CD14-positive monocyte (primary cell): ENCODE measurements around the gene CFAP92. TPM values are rescaled to one million over a fixed set of nuclear protein-coding genes. Genes with fewer than 3 reads are reported as not detected.
A peak's percentile ranks its signal among the peaks of the same experiment; 100 is the strongest.

Experiments used
- DNase-seq, 3 donors: peaks; one replicate each; pipeline ENCODE4 v3.0.0-alpha.2; 2011 to 2022
- H2AFZ ChIP-seq: 2 replicates; pipeline ENCODE4 v1.6.0; 2012; ENCODE audit warnings: mild to moderate bottlenecking, low read depth, low read length, inconsistent platforms; ENCODE audit not compliant: insufficient read depth, poor library complexity, severe bottlenecking
- H3K27ac ChIP-seq, 2 donors: 1 replicate in 1 of 2; 2 replicates in 1 of 2; pipeline ENCODE4 v1.5.1; 2012 to 2013; ENCODE audit warnings: low read length in 2 of 2, control low read depth in 1 of 2, inconsistent platforms in 1 of 2, low read depth in 1 of 2, mild to moderate bottlenecking in 1 of 2
- H3K27me3 ChIP-seq, 2 donors: one replicate each; pipeline versions ENCODE4 v1.6.0 to v1.6.1; 2011 to 2013; ENCODE audit warnings: low read length in 2 of 2; ENCODE audit not compliant: control insufficient read depth in 2 of 2, insufficient read depth in 2 of 2
- H3K36me3 ChIP-seq, 2 donors: replicated peaks in 1 of 2; 1 replicate in 1 of 2; 2 replicates in 1 of 2; pipeline versions ENCODE4 v1.5.1 to v1.6.1; 2012 to 2013; ENCODE audit warnings: low read length in 2 of 2, control low read depth in 1 of 2, inconsistent platforms in 1 of 2, mild to moderate bottlenecking in 1 of 2; ENCODE audit not compliant: insufficient read depth in 2 of 2, control insufficient read depth in 1 of 2
- H3K4me1 ChIP-seq, 2 donors: 1 replicate in 1 of 2; 2 replicates in 1 of 2; pipeline versions ENCODE4 v1.5.1 to v1.6.1; 2012 to 2013; ENCODE audit warnings: low read length in 2 of 2, control low read depth in 1 of 2, inconsistent platforms in 1 of 2, mild to moderate bottlenecking in 1 of 2, moderate library complexity in 1 of 2; ENCODE audit not compliant: insufficient read depth in 2 of 2, control insufficient read depth in 1 of 2
- H3K4me2 ChIP-seq: replicated peaks from 2 replicates; pipeline ENCODE3; 2012; ENCODE audit warnings: low read length, moderate library complexity, mild to moderate bottlenecking; ENCODE audit not compliant: poor library complexity, severe bottlenecking; ENCODE audit errors: extremely low read depth
- H3K4me3 ChIP-seq, 3 experiments: fragments of 200-600 bp in 1 of 3; sonication (generic) in 1 of 3; replicated peaks in 1 of 3; 1 replicate in 2 of 3; 2 replicates in 1 of 3; pipeline ENCODE4 v1.5.1; 2011 to 2013; ENCODE audit warnings: low read length in 3 of 3, mild to moderate bottlenecking in 3 of 3, control low read depth in 2 of 3, low read depth in 2 of 3, inconsistent platforms in 1 of 3, moderate library complexity in 1 of 3
- H3K79me2 ChIP-seq: 2 replicates; pipeline ENCODE4 v1.6.0; 2012; ENCODE audit warnings: mild to moderate bottlenecking, control low read depth, inconsistent platforms, low read length, moderate library complexity; ENCODE audit not compliant: insufficient read depth
- H3K9ac ChIP-seq: 2 replicates; pipeline ENCODE4 v1.6.0; 2017; ENCODE audit warnings: low read length, mild to moderate bottlenecking; ENCODE audit not compliant: insufficient read depth, poor library complexity, severe bottlenecking
- H3K9me3 ChIP-seq, 2 donors: replicated peaks in 1 of 2; 1 replicate in 1 of 2; 2 replicates in 1 of 2; pipeline versions ENCODE4 v1.5.1 to v1.6.1; 2012 to 2013; ENCODE audit warnings: low read length in 2 of 2, control low read depth in 1 of 2; ENCODE audit not compliant: control insufficient read depth in 1 of 2, insufficient read depth in 1 of 2
- H4K20me1 ChIP-seq: 2 replicates; pipeline ENCODE4 v1.6.0; 2012; ENCODE audit warnings: mild to moderate bottlenecking, low read length, control low read depth, moderate library complexity; ENCODE audit not compliant: insufficient read depth
- H3K27ac Mint-ChIP-seq, 7 donors: one replicate each; pipeline ENCODE4 v1.8.0; 2020; ENCODE audit warnings: mild to moderate bottlenecking in 7 of 7, mixed read lengths in 7 of 7, moderate library complexity in 6 of 7, inconsistent platforms in 2 of 7
- H3K27me3 Mint-ChIP-seq, 3 donors: one replicate each; pipeline ENCODE4 v1.8.0; 2021 to 2022; ENCODE audit warnings: low read depth in 3 of 3, mild to moderate bottlenecking in 3 of 3, mixed read lengths in 3 of 3, moderate library complexity in 3 of 3, inconsistent platforms in 1 of 3
- H3K36me3 Mint-ChIP-seq, 2 donors: one replicate each; pipeline ENCODE4 v1.8.0; 2020; ENCODE audit warnings: mixed read lengths in 2 of 2, inconsistent platforms in 1 of 2, mild to moderate bottlenecking in 1 of 2
- H3K4me1 Mint-ChIP-seq: one replicate; pipeline ENCODE4 v1.8.0; 2020; ENCODE audit warnings: mild to moderate bottlenecking, mixed read lengths
- H3K4me3 Mint-ChIP-seq, 2 donors: one replicate each; pipeline ENCODE4 v1.8.0; 2020; ENCODE audit warnings: mild to moderate bottlenecking in 2 of 2, mixed read lengths in 2 of 2, moderate library complexity in 1 of 2
- H3K9me3 Mint-ChIP-seq, 7 donors: one replicate each; pipeline ENCODE4 v1.8.0; 2020 to 2022; ENCODE audit warnings: mixed read lengths in 7 of 7, mild to moderate bottlenecking in 6 of 7, moderate library complexity in 6 of 7, inconsistent platforms in 2 of 7
- CTCF ChIP-seq: fragments of 200-600 bp; IDR thresholded peaks from one replicate; pipeline ENCODE4 v1.8.0; 2022; ENCODE audit warnings: antibody characterized with exemption, mild to moderate bottlenecking
- WGBS: methylation state at CpG from one replicate; pipeline ENCODE4 v1.1.5; 2013; ENCODE audit warnings: missing lambda C conversion rate; ENCODE audit not compliant: insufficient coverage; 5-methylcytosine and 5-hydroxymethylcytosine counted together
- intact Hi-C, 2 donors: fragments of 100-400 bp; cut with micrococcal nuclease; formaldehyde crosslinking; loops; one replicate each; pipeline versions ENCODE4 v1.15.0 to v1.15.1; 2023
- polyA plus RNA-seq, 3 donors: library from polyadenylated mRNA; depleted of rRNA in 1 of 3; unstranded in 2 of 3; stranded (reverse) in 1 of 3; fragments of 300-500 nt in 2 of 3; fragments of >200 nt in 1 of 3; fragmentation: Illumina TruSeq in 2 of 3; gene quantifications; 1 replicate in 2 of 3; 2 replicates in 1 of 3; pipeline ENCODE4 v1.2.3, GENCODE V29; 2012 to 2021

Gene CFAP92
- polyA plus RNA-seq, 3 donors: 0.12 to 0.50 (median 0.19) TPM

- peaks cover 2 to 10% (median 3%) of the 10 kb centered on the region in 3 donors for H3K27me3 Mint-ChIP-seq
- no peaks in the 10 kb centered on the region for H3K9me3 Mint-ChIP-seq
- H3K4me1 Mint-ChIP-seq: peaks cover 4% of the 10 kb centered on the region
- TF ChIP-seq CTCF: no peak
- Histone ChIP-seq H3K79me2 (no peaks in the 10 kb centered on the region), H3K27me3 (no peaks in the 10 kb centered on the region), H2AFZ (no peak overlapping the region), H3K36me3 (no peaks in the 10 kb centered on the region), H3K9me3 (no peaks in the 10 kb centered on the region), H3K4me1 (peaks cover 0 to under 1% of the 10 kb centered on the region in 2 donors), H3K4me2 (no peak overlapping the region), H3K27ac (no peak overlapping the region), H3K4me3 (no peak overlapping the region), H4K20me1 (no peaks in the 10 kb centered on the region), H3K9ac (no peak overlapping the region)
- DNase-seq: no peak
- intact Hi-C loops: no loop called here
- peak overlapping the region in 1 of 7 donors; percentile 15 for H3K27ac Mint-ChIP-seq
- H3K36me3 Mint-ChIP-seq: no peaks in the 10 kb centered on the region
- no peak overlapping the region for H3K4me3 Mint-ChIP-seq
- WGBS: 89% methylated on average over 4 of the region's 9 CpGs
Observed at GRCh38 chr3:128965280-128965679, 28.6 kb downstream of the CFAP92 start.

- H3K9ac ChIP-seq: no peak overlapping the region
- H3K4me1 ChIP-seq: no peaks in the 10 kb centered on the region
- peaks cover 0 to 4% of the 10 kb centered on the region in 2 donors for H3K9me3 ChIP-seq
- H3K4me3 ChIP-seq: no peak overlapping the region
- H3K27ac ChIP-seq: no peak overlapping the region
- no peaks in the 10 kb centered on the region for H3K27me3 ChIP-seq
- no peak overlapping the region for H3K4me2 ChIP-seq
- no peaks in the 10 kb centered on the region for H3K79me2 ChIP-seq
- Mint-ChIP-seq H3K4me3 (no peak overlapping the region), H3K27ac (no peak overlapping the region), H3K9me3 (peaks cover 2 to 15% (median 9%) of the 10 kb centered on the region in 7 donors), H3K4me1 (no peaks in the 10 kb centered on the region), H3K36me3 (no peaks in the 10 kb centered on the region), H3K27me3 (peaks cover 7 to 8% (median 7%) of the 10 kb centered on the region in 3 donors)
- TF ChIP-seq CTCF: no peak
- no peaks in the 10 kb centered on the region for H4K20me1 ChIP-seq
- no peak for DNase-seq
- H2AFZ ChIP-seq: no peak overlapping the region
- no peaks in the 10 kb centered on the region for H3K36me3 ChIP-seq
- WGBS: 100% methylated on average over 2 of the region's 2 CpGs
- intact Hi-C loops: no loop called here
Observed at GRCh38 chr3:128956440-128956839, 37.4 kb downstream of the CFAP92 start.
